ENCODE measurements around the gene TREML1.

GRCh38 chr6:41182069-41183034 lies 28.2 kb upstream of the TREML1 start:
- TF ChIP-seq CTCF (conservative IDR thresholded peaks at IDR 0.05; ENCODE audit: low read depth, low read length) (peak; percentile 58), NFE2L2 (IDR thresholded peaks at IDR 0.05; ENCODE audit: low read depth, low read length) (no peak), USF2 (IDR thresholded peaks at IDR 0.05; ENCODE audit: low read depth, low read length) (no peak)

All from IMR-90 (cell line).